ENCODE results near the gene ADAMTS2. TPM values are rescaled to one million over a fixed set of nuclear protein-coding genes. Genes with fewer than 3 reads are reported as not detected.
"Not testable (repeated sequence)": the region's sequence is repeated elsewhere in the genome, so short reads cannot be mapped to it uniquely, and the experiment has no call there.

The ADAMTS2 gene
- polyA plus RNA-seq, 3 donors, result 5.3 to 40.7 (median 14.6) TPM

DNA sequence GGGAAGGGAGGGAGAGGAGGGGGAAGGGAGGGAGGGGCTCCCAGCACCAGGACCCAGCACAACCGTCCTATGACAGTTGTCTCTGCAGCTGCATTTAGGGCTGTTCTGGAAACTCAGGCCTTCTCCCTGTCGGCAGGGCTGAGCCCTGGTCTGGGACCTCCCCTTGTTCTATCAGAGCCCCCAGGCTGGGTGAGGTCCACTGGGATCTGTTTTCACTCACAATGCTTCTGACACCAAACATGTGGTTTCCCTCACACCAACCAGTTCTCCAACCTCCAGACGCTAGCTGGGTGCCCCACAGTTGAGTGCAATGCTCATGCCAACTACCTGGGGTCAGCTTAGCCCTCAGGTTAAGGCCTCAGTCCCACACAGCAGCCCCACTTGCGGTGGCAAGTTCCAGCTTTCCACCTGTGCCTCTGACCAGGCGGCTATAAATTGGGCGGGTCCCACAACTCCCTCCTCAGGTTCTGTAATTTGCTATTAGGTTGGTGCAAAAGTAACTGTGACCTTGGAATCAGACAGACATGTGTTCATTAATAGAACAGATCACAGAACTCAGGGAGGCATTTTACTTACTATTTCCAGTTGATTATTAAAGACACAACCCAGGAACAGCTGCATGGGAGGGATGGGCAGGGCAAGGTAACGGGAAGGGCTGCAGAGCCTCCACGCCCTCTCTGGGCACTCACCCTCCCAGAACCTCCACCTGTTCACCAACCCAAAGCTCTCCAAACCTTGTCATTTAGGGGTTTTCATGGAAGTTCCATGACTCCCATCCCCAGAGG is 13.5 kb downstream of the ADAMTS2 start:
- no peak overlapping the region for H3K27ac ChIP-seq (ENCODE audit: low read depth, low read length)
- WGBS, 3 donors, result 59 to 90% (median 85%) methylated on average over 8 of the region's 8 CpGs

DNA sequence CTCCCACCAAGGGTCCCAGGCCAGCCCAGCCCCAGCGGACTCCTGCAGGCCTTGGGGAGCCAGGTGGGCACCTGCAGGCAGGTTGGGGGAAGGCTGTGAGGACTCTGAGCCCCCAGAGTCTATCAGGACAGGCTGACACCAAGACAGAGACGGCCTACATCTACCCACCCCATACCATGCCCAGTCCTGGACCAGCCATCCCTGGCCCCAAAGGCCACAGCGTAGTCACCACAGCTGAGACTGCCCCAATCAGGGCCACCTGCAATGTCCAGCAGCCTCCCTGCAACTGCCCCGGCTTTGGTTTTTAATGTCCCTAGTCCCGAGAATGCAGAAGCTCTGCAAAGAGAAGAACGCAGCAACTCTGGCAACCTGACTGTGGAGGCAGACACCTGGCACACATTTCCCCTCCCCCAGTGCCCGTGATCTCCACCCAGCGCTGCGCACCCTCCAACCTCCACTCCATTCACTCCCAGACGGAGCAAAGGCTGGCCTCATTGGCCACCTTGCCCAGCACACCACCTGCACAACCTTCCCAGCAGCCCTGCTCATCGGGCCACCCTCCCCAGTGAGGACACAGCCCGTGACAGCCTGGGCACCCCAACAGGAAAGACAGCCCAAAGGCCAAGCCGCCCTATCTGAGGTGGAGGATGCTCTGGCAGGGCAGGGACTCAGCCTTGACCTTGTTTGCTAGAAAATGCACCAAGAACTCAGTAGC is 14.9 kb downstream of the ADAMTS2 start:
- WGBS, 3 donors, result 76 to 89% (median 84%) methylated on average over 13 of the region's 13 CpGs
- no peak overlapping the region for H3K27ac ChIP-seq (ENCODE audit: low read depth, low read length)

- 86 to 93% (median 93%) methylated on average over 6 of the region's 6 CpGs for WGBS, 3 donors
These were observed 17.0 kb downstream of the ADAMTS2 start for GRCh38 chr5:179328291-179328690.

GRCh38 chr5:179327021-179327735 is 18.1 kb downstream of the ADAMTS2 start:
- H3K27ac ChIP-seq (ENCODE audit: low read depth, low read length), result no peak overlapping the region
- WGBS, 3 donors, result 74 to 80% (median 79%) methylated on average over 15 of the region's 15 CpGs

More at GRCh38 chr5:179328291-179328690, 17.0 kb downstream of the ADAMTS2 start:
- H3K27ac ChIP-seq (ENCODE audit: low read depth, low read length), result no peak overlapping the region

- H3K27ac ChIP-seq (ENCODE audit: low read depth, low read length), result no peak overlapping the region
These were observed 18.9 kb downstream of the ADAMTS2 start for GRCh38 chr5:179326122-179326927.

GRCh38 chr5:179325296-179326031 is 19.8 kb downstream of the ADAMTS2 start:
- 74 to 86% (median 75%) methylated on average over 28 of the region's 28 CpGs for WGBS, 3 donors
- no peak overlapping the region for H3K27ac ChIP-seq (ENCODE audit: low read depth, low read length)

More at GRCh38 chr5:179326122-179326927, 18.9 kb downstream of the ADAMTS2 start:
- 29 to 41% (median 31%) methylated on average over 30 of the region's 30 CpGs for WGBS, 3 donors

- H3K27ac ChIP-seq (ENCODE audit: low read depth, low read length), result no peak overlapping the region
These were observed 20.4 kb downstream of the ADAMTS2 start for GRCh38 chr5:179324760-179325295.

DNA sequence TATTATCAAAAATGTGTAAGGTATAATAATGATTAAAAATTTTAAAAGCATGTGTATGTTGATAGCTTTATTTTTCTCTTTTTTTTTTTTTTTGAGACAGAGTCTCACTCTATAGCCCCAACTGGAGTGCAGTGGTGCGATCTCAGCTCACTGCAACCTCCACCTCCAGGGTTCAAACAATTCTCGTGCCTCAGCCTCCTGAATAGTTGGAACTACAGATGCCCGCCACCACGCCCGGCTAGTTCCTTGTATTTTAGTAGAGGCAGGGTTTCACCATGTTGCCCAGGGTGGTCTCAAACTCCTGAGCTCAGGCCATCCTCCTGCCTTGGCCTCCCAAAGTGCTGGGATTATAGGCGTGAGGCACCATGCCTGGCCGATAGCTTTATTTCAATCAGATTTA is 20.9 kb downstream of the ADAMTS2 start:
- not testable (repeated sequence) for H3K27ac ChIP-seq (ENCODE audit: low read depth, low read length)
- 82 to 96% (median 95%) methylated on average over 7 of the region's 7 CpGs for WGBS, 3 donors

More at GRCh38 chr5:179324760-179325295, 20.4 kb downstream of the ADAMTS2 start:
- 77 to 89% (median 78%) methylated on average over 6 of the region's 6 CpGs for WGBS, 3 donors

GRCh38 chr5:179323026-179323870 is 22.0 kb downstream of the ADAMTS2 start:
- whole genome bisulfite sequencing, 3 donors, result 45 to 60% (median 58%) methylated on average over 11 of the region's 11 CpGs
- H3K27ac ChIP-seq (ENCODE audit: low read depth, low read length), result no peak overlapping the region

- H3K27ac ChIP-seq (ENCODE audit: low read depth, low read length), result no peak overlapping the region
- whole genome bisulfite sequencing, 3 donors, result 71 to 86% (median 82%) methylated on average over 32 of the region's 32 CpGs
These were observed 22.9 kb downstream of the ADAMTS2 start for GRCh38 chr5:179322071-179323025.

DNA sequence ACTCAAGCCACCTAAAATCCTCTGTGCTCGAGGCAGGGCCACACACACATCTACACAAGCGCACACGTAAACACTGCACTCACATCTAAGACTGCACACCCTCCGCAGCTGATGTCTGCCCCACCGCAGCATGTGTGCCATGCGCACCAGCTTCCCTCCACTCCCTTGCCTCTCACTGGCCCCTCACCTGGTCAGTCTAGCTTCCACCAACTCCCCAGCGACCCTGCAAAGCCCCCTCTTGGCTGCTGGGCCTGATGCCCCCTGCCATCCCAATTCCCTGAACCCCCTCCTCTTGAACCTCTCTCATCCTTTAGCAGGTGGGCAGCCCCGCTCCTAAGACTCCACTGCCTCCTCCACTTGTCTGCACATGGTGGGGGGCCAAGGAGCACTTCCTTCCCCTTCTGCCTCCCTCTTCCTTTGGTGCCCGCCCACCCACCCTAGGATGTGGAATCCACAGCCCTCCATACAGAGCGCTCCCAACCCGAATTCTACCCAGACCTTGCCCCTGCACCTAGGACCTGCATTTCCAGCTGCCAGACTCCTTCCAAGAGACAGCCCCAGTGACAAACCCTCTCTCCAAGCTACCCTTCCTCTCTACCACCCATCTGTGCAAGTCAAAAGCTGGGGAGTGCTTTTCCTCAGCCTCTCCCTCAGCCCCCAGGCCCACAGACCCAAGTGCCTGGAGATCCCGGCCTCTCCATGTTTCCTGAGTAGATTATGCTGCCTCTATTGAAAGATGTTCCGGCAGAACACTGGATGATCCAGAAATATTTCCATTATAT is 23.9 kb downstream of the ADAMTS2 start:
- H3K27ac ChIP-seq (ENCODE audit: low read depth, low read length), result no peak overlapping the region
- WGBS, 3 donors, result 67 to 92% (median 88%) methylated on average over 12 to 13 of the region's 13 CpGs

GRCh38 chr5:179319741-179320281 is 25.4 kb downstream of the ADAMTS2 start:
- 31 to 42% (median 39%) methylated on average over 11 of the region's 11 CpGs for WGBS, 3 donors
- no peak overlapping the region for H3K27ac ChIP-seq (ENCODE audit: low read depth, low read length)

DNA sequence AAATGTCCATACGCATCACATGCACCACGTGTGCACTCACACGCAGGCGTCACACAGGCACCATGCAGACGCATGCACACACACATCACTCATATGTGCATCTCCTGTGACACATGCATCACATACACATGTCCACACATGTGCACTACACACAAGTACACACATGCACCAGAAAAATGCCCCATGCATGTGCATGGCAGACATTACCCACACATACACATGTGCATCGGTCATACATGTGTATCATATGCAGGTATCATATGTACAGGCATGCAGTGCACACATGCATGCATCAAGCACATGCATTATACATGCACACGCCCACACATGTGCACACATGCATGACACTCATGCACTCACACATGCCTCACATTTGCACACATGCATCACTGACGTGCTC is 26.1 kb downstream of the ADAMTS2 start:
- WGBS, 3 donors, result 82 to 93% (median 91%) methylated on average over 8 of the region's 8 CpGs
- no peak overlapping the region for H3K27ac ChIP-seq (ENCODE audit: low read depth, low read length)

GRCh38 chr5:179318221-179318955 is 26.9 kb downstream of the ADAMTS2 start:
- 55 to 74% (median 68%) methylated on average over 21 of the region's 21 CpGs for WGBS, 3 donors
- H3K27ac ChIP-seq (ENCODE audit: low read depth, low read length), result no peak overlapping the region
